Hepatocyte (in vitro differentiated cells): Measurements from ENCODE around the gene NEK8.
A peak's percentile ranks its signal among the peaks of the same experiment; 100 is the strongest.

Source experiments
- CTCF ChIP-seq: fragments of 200-600 bp; sonication (generic); IDR thresholded peaks from 2 replicates; pipeline ENCODE4 v1.5.1; 2016; ENCODE audit warnings: antibody characterized with exemption, mild to moderate bottlenecking; ENCODE audit not compliant: poor library complexity
- EZH2phosphoT487 ChIP-seq: fragments of 200-600 bp; sonication (generic); IDR thresholded peaks from one replicate; pipeline ENCODE4 v1.6.1; 2018; ENCODE audit warnings: antibody characterized with exemption, mild to moderate bottlenecking, low read depth, moderate library complexity; ENCODE audit not compliant: unreplicated experiment, severe bottlenecking

- TF ChIP-seq CTCF (peak; percentile 51), EZH2phosphoT487 (no peak)
Measured at GRCh38 chr17:28717578-28718332, 10.8 kb upstream of the NEK8 start, which contains the start of gene RAB34.
